Measurements from ENCODE around the gene TMEM51.

DNA sequence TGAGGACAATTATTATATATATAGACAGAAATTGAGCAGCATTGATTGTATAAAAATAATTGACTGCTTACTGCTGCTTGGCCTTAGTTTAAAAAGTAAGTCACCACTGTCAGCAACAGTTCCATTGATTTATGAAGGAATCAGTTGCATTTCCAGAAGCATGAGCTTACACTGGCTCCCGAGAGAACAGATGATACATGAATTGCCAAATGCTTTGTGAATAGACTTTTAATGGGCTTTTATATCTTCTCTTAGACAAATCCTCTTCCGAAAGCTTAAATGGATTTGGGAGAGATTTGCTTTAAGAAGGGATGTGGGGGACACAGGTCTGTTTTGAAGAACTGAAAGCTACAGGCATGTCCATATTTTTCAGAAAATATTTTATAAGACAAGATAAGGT, 101.0 kb downstream of the TMEM51 start:
- TF ChIP-seq, protein P1, sequence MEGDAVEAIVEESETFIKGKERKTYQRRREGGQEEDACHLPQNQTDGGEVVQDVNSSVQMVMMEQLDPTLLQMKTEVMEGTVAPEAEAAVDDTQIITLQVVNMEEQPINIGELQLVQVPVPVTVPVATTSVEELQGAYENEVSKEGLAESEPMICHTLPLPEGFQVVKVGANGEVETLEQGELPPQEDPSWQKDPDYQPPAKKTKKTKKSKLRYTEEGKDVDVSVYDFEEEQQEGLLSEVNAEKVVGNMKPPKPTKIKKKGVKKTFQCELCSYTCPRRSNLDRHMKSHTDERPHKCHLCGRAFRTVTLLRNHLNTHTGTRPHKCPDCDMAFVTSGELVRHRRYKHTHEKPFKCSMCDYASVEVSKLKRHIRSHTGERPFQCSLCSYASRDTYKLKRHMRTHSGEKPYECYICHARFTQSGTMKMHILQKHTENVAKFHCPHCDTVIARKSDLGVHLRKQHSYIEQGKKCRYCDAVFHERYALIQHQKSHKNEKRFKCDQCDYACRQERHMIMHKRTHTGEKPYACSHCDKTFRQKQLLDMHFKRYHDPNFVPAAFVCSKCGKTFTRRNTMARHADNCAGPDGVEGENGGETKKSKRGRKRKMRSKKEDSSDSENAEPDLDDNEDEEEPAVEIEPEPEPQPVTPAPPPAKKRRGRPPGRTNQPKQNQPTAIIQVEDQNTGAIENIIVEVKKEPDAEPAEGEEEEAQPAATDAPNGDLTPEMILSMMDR (IDR thresholded peaks at IDR 0.05; ENCODE audit: low read depth, low read length, poor library complexity, severe bottlenecking), result no peak
- TF ChIP-seq EZH2phosphoT487 (IDR thresholded peaks at IDR 0.05; ENCODE audit: borderline replicate concordance, low read length), result no peak

Measured in DOHH2 (cell line).